ENCODE results near the gene KLHDC2.
"Not testable (repeated sequence)": the region's sequence is repeated elsewhere in the genome, so short reads cannot be mapped to it uniquely, and the experiment has no call there.

GRCh38 chr14:49735669-49736068 lies 32.3 kb upstream of the KLHDC2 start:
- not testable (repeated sequence) for TF ChIP-seq CTCF (IDR thresholded peaks at IDR 0.05; ENCODE audit: low read depth, low read length, poor library complexity, severe bottlenecking); EZH2phosphoT487 (IDR thresholded peaks at IDR 0.05; ENCODE audit: borderline replicate concordance, low read length)

Measured in DOHH2 (cell line).